NCI-H2029 treated with DMSO at 0.1 percent for 48 hours (cell line): ENCODE results near the gene ZSCAN20.

ENCODE experiments used
- DNase-seq: peaks from one replicate; lab custom pipeline; 2025; lab: John Stamatoyannopoulos, UW

Gene ZSCAN20

DNA sequence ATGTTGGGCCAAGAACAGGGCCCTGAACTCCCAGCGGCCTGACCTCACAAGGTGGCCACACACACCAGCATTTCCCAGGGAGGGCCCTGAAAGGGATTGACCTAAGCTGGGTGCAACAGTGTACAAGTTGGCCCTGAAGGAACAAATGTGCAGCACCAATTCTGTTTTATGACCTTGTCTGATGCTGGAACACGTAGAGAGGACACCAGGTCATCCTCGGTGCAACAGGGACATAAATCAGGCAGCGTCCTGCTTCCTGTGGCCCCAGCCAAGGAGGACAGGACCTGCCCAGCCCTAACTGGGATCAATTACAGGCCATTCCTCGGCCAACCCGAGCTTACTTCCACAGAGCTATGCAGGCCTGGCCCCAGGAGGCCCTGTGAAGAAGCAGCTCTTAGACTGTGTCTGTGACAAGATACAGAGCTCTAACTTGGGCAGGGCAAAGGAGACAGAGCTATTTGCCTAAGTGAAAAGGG lies 28.7 kb upstream of the ZSCAN20 start:
- DNase-seq = no peak

DNA sequence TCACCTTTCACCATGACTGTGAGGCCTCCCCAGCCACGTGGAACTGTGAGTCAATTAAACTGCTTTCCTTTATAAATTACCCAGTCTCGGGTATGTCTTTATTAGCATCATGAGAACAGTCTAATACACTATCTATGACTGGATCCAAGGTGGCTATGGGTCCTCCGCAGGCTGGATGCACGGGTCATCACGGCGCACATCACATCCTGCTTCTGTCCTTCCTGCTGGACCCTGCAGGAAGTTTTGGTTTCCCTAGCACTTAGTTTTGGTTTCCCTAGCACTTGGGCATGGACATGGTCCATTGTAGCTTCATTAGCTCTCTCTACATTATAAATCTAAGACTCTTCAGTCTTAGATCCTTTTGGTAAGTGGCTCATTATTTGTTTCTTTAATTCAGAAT lies 27.3 kb upstream of the ZSCAN20 start:
- DNase-seq = no peak

DNA sequence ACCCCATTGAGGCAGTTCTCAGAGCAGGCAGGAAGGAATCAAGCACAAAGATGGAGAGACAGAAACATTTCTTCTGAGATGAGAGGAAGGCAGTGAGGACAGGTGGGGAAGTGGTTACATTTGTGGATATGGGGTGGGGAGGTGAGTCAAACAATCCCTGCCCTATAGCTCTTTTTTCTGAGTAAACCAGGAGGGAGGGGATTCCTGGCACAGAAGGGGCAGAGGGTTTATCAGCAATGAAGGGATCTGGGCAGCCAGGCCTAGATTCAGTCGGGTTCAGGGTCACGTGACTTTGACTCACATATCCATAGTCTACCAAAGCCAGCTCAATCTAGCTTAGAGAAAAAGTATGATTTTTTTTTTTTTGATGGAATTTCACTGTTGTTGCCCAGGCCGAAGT lies 25.9 kb upstream of the ZSCAN20 start:
- DNase-seq = no peak

DNA sequence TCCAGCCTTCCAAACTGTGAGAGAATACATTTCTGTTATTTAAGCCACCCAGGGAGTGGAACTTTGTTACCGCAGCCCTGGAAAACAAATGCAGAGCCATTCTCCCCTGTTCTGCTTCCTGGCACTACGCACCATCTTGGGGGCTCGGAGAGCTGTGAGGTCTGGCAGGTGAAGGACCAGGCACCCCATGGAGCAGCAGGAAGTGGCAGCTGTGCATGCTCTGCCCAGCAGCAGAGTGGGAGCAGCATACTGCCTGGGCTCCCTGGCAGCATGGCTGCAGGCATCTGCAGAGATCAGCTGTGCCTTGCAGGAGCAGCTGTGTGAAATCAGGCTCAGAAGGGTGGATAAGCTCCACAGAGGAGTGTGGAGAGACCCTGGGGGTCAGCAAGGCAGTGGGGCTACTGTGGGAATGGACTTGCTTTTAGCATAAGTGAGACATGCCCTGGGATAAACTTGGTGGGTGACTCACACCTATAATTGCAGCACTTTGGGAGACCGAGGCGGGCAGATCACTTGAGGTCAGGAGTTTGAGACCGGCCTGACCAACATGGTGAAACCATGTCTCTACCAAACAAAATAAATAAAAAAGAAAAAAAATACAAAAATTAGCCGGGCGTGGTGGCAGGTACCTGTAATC lies 17.7 kb upstream of the ZSCAN20 start:
- no peak for DNase-seq

DNA sequence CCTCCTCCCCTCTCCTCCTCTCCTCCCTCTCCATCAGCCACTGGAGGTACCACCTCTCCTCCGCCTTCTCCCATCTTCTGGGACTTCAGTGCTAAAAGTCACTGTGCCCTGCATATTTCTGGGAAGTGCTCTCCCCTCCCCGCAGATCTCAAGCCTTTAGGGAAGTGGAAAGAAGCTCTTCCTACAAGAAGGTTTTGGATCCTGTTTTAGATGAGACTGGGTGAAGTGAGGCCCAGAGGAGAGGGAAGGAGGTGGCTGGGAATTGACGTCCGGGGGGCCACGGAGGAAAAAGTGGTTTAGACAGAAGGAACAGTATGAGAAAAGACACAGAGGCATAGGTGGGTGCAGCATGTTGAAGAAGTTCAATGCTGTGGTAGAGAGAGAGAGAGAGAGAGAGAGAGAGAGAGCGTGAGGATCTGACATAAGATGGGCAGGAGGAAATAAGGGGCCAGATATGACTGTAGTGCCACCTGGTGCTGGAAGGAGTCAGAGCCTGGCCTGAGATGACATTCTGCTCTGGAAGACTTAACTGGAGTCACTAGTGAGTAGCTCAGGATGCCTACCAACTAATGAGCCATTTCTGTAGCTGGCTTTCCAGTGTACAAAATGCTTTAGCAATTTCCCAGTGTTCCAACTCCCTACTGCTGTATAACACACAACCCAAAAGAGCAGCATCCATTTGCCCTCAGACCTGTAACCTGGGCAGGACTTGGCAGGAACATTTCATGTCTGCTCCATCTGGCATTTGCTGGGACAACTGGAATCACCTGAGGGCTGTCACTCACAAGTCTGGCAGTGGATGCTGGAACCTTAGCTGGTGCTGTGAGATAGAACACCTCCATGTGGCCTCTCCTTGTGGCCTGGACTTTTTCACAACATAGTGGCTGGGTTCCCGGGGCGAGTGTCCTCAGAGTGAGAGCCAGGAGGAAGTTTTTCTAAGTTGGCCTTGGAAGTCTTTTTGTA lies 16.6 kb upstream of the ZSCAN20 start:
- peak; percentile 21 for DNase-seq

DNA sequence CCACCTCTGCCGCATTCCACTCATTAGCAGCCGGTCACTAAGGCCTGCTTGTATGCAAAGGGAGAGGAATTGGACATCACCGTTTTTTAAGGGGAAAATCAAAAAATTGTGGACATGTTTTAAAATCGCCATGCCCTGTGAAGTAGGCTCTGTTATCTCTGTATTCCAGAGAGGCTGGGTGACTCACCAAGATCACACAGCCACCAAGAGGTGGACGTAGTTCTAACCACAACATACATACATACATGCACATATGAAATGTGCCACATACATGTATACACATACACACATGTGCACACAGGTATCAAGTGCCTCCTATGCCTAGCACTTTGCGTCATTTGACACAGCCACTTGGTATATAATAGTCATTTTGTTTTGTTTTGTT lies 16.0 kb upstream of the ZSCAN20 start:
- DNase-seq = no peak

DNA sequence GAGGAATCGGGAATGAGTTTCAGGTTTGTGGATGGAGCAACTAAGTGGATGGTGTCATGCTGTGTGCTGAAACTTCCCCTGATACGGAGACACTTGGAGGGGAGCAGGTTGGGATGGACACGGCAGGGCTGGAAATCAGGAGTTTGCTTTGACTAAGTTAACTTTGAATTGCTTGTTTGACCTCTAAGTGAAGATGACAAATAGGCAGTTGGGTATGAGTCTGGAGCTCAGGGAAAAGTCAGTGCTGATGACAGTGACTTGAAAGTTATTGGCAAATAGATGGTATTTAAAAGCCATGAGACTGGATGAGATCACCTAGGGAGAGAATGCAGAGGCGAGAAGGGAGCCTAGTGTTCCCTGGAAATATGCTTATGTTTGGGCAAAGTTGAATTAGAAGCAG lies 12.8 kb upstream of the ZSCAN20 start:
- DNase-seq = no peak

DNA sequence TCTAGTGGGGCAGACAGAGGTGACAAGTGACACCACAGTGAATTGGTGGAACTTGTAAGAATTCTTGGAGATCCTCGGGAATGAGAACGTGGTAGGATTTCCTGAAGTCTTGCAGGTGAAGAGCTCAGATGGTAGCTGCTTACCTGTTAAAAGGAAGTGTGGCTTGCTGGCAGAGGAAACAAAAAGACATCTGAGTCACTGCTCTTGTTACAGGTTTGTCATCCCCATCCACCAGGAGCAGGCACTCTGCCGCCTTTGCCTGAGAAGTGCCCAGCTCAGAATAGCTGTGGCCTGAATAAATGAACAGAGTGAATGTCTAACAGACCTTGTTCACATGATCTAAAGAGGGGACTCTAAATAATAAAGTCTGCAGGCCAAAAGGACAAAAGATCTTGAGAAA lies 12.3 kb upstream of the ZSCAN20 start:
- DNase-seq = no peak

DNA sequence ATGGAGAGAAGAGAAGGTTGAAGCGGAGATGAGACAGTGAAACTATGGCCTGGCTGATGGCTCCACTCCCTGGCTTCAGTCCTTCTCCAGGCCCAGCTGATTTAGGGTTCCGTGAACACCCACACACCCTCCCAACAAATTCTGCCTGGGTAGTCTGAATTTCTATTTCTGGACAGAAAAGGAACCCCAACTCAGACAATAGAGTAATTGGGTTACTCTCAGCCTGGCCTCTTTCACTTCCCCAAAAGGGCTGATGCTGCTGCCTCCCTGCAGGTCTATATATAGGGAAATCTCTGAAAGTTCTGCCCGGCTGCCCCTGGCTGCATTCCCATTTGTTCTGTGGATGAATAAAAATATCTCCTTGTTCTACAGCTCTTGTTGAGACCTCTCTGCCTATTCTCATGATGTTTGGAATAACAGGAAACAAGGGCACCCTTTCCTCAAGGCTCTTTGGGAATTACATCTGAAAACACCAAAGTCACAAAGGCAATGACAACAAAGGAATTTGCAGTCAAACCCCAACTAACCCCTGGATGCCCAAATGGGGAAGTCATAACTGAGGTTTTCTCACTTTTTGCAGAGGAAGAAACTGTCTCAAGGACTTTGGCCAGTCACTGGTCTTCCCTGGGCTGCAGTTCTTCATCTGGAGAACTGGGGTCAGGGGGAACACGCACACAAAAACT lies 11.4 kb upstream of the ZSCAN20 start:
- no peak for DNase-seq

DNA sequence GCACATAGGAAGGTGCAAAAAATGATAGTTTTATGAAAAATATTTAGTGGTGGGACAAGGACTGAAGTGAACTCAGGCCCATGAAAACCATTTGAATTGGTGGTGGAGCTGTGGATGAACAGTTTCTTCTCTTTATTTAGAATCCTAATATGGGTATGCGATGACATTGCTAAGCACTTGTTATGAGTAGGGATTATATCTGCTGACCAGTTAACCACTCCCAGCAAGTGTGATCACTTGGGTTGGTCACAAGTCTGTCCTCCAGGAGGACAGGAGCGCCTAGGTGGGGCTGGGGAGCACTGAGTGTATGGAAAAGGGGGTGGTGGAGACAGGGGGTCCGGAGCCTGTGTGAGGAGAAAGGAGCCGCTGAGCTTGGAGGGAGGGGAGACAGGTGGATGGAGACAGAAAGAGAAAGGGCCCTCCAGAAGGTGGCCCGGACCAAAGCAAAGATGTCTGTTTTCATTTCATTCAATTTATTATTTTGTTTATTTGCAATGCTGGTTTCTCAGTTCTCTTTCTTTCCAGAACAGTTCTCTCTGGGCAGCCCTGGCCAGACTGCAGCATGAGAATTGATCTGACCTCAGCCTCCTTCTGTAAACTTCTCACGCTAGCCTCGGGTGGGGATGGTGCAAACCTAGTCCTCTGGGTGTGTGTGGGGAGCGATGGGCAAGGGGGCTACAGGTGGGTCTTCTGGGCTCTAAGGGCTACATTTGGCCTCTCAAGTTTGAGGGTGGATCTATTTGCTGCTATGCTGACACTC lies 9.9 kb upstream of the ZSCAN20 start:
- DNase-seq = no peak

DNA sequence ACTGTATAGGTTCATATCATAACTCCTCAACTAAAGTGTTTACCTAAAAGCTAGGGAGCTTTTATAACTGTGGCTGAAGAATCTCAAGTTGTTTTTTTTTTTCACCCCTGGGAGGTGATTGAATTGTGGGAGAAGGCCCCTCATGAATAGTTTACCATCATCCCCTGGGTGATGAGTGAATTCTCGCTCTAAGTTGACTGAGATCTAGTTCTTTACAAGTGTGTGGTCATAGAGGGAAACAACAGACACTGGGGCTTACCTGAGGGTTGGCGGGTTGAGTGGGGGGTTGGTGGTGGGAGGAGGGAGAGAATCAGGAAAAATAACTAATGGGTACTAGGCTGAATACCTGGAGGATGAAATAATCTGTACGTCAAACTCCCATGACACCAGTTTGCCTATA lies 7.9 kb upstream of the ZSCAN20 start:
- no peak for DNase-seq

DNA sequence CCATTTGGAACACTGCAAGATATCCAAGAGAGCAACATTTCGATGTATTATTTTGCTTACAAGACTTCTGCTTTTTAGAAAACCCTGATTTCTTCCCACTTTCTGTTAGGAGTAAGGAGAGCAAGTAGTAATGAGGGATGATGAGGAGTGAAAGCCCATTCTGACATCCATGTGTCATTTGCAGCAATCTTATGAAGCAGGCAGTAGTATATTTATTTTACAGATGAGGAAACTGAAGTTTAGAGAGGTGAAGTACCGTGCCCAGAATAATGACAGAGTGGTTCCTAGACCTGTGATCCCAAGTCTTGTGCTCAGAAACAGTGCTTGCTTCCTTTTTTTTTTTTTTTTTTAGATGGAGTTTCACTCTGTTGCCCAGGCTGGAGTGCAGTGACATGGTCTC lies 7.1 kb upstream of the ZSCAN20 start:
- DNase-seq = no peak

DNA sequence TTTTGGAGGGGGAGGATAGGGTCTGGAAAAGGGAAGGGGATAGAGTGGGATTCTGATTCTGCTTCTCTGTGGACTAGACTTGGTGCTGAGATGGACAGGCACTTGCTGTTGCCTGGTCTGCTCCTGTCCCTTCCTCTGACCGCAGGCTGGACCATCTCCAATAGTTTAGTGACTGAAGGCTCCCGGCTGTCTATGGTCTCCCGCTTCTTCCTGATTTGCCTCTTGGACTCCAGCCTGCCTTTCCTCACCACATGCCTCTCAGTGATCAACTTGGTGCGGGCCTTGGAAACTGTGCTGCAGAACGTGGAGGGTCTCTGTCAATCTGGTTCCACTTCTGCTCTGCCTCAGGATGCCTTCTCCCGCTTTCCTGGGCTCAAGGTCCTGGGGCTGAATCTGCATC lies 6.3 kb upstream of the ZSCAN20 start:
- no peak for DNase-seq

DNA sequence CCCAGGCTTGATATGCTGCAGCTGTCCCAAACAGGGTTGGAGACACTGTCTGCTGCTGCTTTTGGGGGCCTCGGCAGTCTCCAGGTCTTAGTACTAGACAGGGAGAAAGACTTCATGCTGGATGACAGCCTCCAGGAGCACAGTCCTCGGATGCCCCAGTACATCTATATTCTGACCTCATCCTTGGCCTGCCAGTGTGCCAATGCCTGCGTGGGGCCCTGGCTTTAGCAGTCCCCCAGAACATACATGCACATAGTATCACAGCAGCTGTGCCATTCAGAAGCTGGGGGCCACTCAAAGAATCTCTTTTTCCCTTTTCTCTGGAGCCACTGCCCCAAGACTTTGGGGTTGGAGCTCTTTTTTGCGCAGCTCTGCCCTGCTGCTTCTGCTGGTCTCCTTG lies 4.4 kb upstream of the ZSCAN20 start:
- no peak for DNase-seq

DNA sequence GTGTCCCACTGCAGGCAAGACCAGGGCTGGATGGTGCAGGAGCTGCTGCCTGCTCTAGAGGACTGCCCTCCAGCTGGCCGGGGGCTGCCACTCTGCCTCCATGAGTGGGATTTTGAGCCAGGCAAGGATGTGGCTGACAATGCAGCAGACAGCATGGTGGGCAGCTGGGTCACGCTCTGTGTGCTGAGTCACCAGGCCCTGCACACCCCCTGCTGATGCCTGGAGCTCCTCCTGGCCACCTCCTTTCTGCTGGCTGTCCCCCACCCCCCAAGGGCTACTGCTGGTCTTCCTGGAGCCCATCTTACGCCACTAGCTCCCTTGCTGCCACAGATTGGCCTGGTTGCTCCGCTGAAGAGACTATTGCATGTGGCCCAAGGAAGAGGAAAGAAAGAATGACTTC lies 3.9 kb upstream of the ZSCAN20 start:
- no peak for DNase-seq

DNA sequence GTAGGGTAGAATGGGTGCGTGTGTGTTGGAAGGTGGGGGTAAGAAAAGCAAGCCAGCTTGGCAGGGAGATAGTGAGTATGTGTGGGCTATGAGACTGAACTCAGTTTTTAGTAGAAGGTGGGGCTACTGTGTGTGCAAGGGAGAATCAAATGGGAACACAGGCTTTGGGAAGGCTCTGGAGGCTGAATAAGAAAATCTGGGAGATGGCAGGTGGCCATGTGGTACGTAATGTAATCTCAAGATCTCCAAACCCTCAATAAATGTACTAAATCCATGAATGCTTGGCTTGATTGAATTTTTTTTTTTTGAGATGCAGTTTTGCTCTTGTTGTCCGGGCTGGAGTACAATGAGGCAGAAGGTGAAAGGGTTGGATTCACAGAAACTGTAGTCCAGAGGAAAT lies 3.5 kb upstream of the ZSCAN20 start:
- no peak for DNase-seq

DNA sequence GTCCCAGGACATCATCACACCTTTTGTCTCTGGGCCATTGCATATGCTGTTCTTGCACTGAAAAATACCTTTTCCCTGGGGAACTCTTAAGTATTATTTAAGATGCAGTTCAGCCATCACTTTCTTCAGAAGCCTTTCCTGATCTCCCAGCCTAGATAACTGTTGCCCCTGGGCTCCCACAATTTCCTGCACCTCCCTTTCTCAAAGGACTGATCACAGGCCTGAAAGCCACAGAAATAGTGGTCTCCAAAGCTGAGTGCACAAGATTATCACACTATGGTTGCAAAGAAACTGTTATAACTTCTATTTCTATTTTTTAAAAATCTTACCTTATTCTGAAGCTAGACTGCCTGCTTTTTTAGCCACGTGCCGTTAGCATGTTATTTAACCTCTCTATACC lies 2.8 kb upstream of the ZSCAN20 start:
- DNase-seq = no peak

DNA sequence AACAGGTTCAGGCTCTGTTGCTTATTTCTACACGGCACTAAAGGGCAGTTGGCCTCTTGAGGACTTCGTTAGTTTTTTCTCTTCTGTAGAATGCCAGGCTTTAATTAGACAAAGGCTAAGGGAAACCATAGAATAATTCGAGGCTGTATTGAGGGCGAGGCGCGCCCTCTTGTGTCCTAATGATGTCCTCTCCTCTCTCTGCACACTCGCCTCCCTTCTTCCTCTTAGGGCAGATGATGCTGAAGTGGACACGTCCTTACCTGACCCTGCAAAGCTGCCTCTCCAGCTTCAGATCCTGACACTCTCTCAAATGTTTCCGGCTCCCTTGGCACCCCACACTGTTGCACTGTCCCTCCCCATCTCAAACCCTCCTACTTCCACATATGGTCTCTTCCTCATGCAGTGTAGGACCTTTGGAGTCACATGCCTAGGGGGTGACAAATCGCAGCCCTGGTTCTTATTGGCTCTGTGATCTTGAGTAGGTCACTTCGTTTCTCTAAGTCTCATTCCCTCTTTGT lies 1.9 kb upstream of the ZSCAN20 start:
- DNase-seq = peak; percentile 88

DNA sequence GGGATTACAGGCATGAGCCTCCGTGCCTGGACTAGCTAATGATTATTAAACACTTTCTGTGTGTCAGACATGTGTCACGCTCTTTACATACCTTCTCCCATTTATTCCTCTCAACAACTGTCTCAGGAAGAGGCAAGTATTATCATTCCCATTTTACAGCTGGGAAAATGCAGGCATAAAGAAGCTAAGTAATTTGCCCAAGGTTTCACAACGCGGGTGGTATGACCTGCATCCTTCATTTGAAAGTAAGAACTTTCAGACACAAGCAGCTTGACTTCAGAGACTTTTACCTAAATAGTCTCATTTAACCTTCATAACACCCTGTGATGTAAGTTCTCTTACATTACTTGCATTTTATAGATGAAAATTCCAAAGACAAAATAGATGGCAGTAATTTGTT lies 1.0 kb upstream of the ZSCAN20 start:
- no peak for DNase-seq

DNA sequence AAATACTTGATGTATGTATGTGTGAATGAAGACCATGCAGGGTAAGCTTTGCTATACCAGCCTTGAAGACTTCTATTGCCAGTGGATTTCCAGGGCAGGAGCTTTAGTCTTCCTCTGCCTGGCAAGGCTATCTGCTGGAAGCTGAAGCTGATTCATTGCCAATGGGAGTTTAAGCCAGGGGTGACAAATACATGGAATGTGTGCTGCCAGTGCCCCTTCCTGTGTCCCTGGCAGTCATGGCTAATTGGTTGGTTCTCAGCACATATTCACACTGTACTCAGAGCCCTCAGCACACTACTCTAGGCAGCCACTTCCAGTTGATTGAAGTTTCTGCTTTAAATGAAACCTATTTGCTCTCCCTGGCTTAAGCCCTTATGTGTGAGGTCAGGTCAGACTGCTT lies 1.5 kb downstream of the ZSCAN20 start:
- no peak for DNase-seq

DNA sequence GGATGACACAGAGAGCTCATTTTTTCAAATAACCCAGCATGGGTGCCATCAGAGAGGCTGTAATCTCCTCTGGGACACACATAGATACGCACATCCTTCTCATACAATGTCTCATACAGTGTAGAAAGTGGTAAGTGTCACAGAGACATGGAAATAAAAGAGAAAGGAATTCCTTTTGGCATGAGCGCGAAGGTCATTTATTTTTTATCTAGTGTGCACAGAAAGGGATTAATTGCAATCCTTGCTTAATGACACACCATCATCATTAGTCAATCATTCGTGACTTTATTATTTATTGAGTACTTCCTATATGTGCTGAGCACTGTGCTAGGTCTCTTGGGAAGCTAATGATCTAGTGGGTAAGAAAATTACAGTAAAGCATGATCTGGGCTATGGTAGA lies 5.0 kb downstream of the ZSCAN20 start:
- no peak for DNase-seq

DNA sequence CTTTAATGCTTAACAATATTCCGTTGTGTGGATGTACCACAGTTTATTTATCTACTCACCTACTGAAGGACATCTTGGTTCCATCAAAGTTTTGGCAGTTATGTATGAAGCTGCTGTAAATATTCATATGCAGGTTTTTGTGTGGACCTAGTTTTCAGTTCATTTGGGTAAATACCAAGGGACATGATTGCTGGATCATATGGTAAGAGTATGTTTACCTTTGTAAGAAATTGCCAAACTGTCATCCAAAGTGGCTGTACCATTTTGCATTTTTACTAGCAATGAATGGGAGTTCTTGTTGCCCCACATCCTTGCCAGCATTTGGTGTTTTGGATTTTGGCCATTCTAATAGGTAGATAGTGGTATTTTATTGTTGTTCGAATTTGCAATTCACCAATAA lies 10.0 kb downstream of the ZSCAN20 start:
- no peak for DNase-seq
